SK-N-SH (cell line): ENCODE results near the gene LRRC2. TPM values are rescaled to one million over a fixed set of nuclear protein-coding genes. Genes with fewer than 3 reads are reported as not detected.

Source experiments
- CTCF ChIA-PET: fragments of 300-600, 350-600 bp; formaldehyde crosslinking; extraction: SDS; loops from one replicate; lab custom pipeline; 2021; lab: Yijun Ruan, JAX
- POLR2A ChIA-PET: fragments of 350-600 bp; sonication (Branson Sonifier 250); formaldehyde crosslinking; extraction: SDS; loops from one replicate; lab custom pipeline; 2020; ENCODE audit warnings: antibody characterized with exemption, inconsistent platforms; lab: Yijun Ruan, JAX
- DNase-seq: peaks from one replicate; pipeline ENCODE4 v3.0.0; 2012
- H2AFZ ChIP-seq: fragments of 200-600 bp; sonication (generic); 2 replicates; pipeline ENCODE4 v1.8.1; 2016; ENCODE audit warnings: antibody characterized with exemption, mild to moderate bottlenecking, low read depth
- H3F3A ChIP-seq: fragments of 200-600 bp; sonication (generic); replicated peaks from 2 replicates; pipeline ENCODE3; 2016; ENCODE audit warnings: antibody characterized with exemption, mild to moderate bottlenecking; ENCODE audit not compliant: insufficient read depth
- H3K27ac ChIP-seq, 2 experiments: fragments of 200-500 bp in 1 of 2; fragments of 200-600 bp in 1 of 2; sonication (Bioruptor generic) in 1 of 2; sonication (generic), shearing (Covaris generic) in 1 of 2; 2 replicates each; pipeline versions ENCODE4 v1.5.1 to v1.6.1; 2014 to 2016; ENCODE audit warnings: low read depth in 2 of 2, inconsistent platforms in 1 of 2, low read length in 1 of 2, mild to moderate bottlenecking in 1 of 2, mixed read lengths in 1 of 2
- H3K27me3 ChIP-seq: fragments of 200-600 bp; sonication (generic), shearing (Covaris generic); 2 replicates; pipeline ENCODE4 v1.6.1; 2016; ENCODE audit warnings: mixed run types; ENCODE audit not compliant: insufficient read depth
- H3K36me3 ChIP-seq, 2 experiments: fragments of 200-500 bp in 1 of 2; fragments of 200-600 bp in 1 of 2; sonication (Bioruptor generic) in 1 of 2; sonication (generic) in 1 of 2; replicated peaks in 1 of 2; 2 replicates each; pipeline versions ENCODE3 to v1.5.1; 2014 to 2016; ENCODE audit warnings: low read length in 1 of 2, mild to moderate bottlenecking in 1 of 2; ENCODE audit not compliant: insufficient read depth in 2 of 2, control insufficient read depth in 1 of 2
- H3K4me1 ChIP-seq, 2 experiments: fragments of 200-500 bp in 1 of 2; fragments of 200-600 bp in 1 of 2; sonication (Bioruptor generic) in 1 of 2; sonication (generic), shearing (Covaris generic) in 1 of 2; 2 replicates each; pipeline versions ENCODE4 v1.5.1 to v1.6.1; 2014 to 2016; ENCODE audit warnings: low read depth in 1 of 2, low read length in 1 of 2, mixed run types in 1 of 2; ENCODE audit not compliant: insufficient read depth in 2 of 2, control insufficient read depth in 1 of 2
- H3K4me2 ChIP-seq: fragments of 200-600 bp; sonication (generic), shearing (Covaris generic); 2 replicates; pipeline ENCODE4 v1.6.1; 2017; ENCODE audit warnings: mixed run types
- H3K4me3 ChIP-seq, 2 experiments: fragments of 200-500 bp in 1 of 2; fragments of 200-600 bp in 1 of 2; sonication (Bioruptor generic) in 1 of 2; sonication (generic), shearing (Covaris generic) in 1 of 2; 2 replicates each; pipeline versions ENCODE4 v1.5.1 to v1.8.1; 2014 to 2016; ENCODE audit warnings: low read depth in 2 of 2, inconsistent platforms in 1 of 2, low read length in 1 of 2, mild to moderate bottlenecking in 1 of 2, mixed read lengths in 1 of 2, moderate library complexity in 1 of 2
- H3K79me2 ChIP-seq: fragments of 200-600 bp; sonication (generic); 2 replicates; pipeline ENCODE4 v1.8.1; 2017; ENCODE audit warnings: mild to moderate bottlenecking; ENCODE audit not compliant: insufficient read depth
- H3K9ac ChIP-seq: fragments of 200-600 bp; sonication (generic); 2 replicates; pipeline ENCODE4 v1.6.1; 2017; ENCODE audit warnings: mixed run types
- H3K9me2 ChIP-seq: fragments of 200-600 bp; sonication (generic); 2 replicates; pipeline ENCODE4 v1.6.1; 2017; ENCODE audit warnings: mixed run types
- H3K9me3 ChIP-seq: fragments of 200-600 bp; sonication (generic); 2 replicates; pipeline ENCODE4 v1.6.1; 2017; ENCODE audit warnings: mixed run types, mild to moderate bottlenecking, moderate library complexity
- H4K20me1 ChIP-seq: fragments of 200-600 bp; sonication (generic); 2 replicates; pipeline ENCODE4 v1.6.1; 2017; ENCODE audit warnings: mild to moderate bottlenecking, mixed run types; ENCODE audit not compliant: insufficient read depth
- CHD2 ChIP-seq: fragments of 150-350 bp; IDR thresholded peaks from 2 replicates; pipeline ENCODE4 v1.6.1; 2018; ENCODE audit warnings: low read length; ENCODE audit not compliant: partially characterized antibody
- EP300 ChIP-seq, 2 experiments: IDR thresholded peaks; 2 replicates each; pipeline versions ENCODE4 v1.4.0 to v1.6.1; 2012; ENCODE audit warnings: borderline replicate concordance in 1 of 2, low read depth in 1 of 2, low read length in 1 of 2
- EZH2phosphoT487 ChIP-seq: fragments of 200-600 bp; sonication (generic); IDR thresholded peaks from 2 replicates; pipeline ENCODE4 v1.6.1; 2017; ENCODE audit warnings: low read depth, mixed run types, mild to moderate bottlenecking, antibody characterized with exemption, moderate library complexity, borderline replicate concordance
- JUND ChIP-seq: IDR thresholded peaks from 2 replicates; pipeline ENCODE4 v1.4.0; 2012
- NRF1 ChIP-seq: IDR thresholded peaks from 2 replicates; pipeline ENCODE4 v1.6.1; 2012; ENCODE audit warnings: low read depth, mild to moderate bottlenecking, low read length
- RCOR1 ChIP-seq: fragments of 150-350 bp; IDR thresholded peaks from 2 replicates; pipeline ENCODE4 v1.6.1; 2017; ENCODE audit warnings: antibody characterized with exemption, low read length
- RXRA ChIP-seq: IDR thresholded peaks from 2 replicates; pipeline ENCODE4 v1.4.0; 2012; ENCODE audit warnings: low read depth, mild to moderate bottlenecking, borderline replicate concordance
- SMC3 ChIP-seq: IDR thresholded peaks from 2 replicates; pipeline ENCODE4 v1.6.1; 2012; ENCODE audit warnings: low read depth, low read length, improper control_type of control experiment
- TCF12 ChIP-seq: IDR thresholded peaks from 2 replicates; pipeline ENCODE4 v1.4.0; 2012
- YY1 ChIP-seq: IDR thresholded peaks from 2 replicates; pipeline ENCODE4 v1.4.0; 2012; ENCODE audit warnings: low read depth, mild to moderate bottlenecking
- WGBS: methylation state at CpG from one replicate; pipeline ENCODE4 v1.1.6; 2017; ENCODE audit warnings: low lambda C conversion rate; 5-methylcytosine and 5-hydroxymethylcytosine counted together
- polyA plus RNA-seq, 3 experiments: library from polyadenylated mRNA; depleted of rRNA; stranded (reverse); fragments of >200 nt; gene quantifications; 2 replicates each; pipeline ENCODE4 v1.2.3, GENCODE V29; 2012
- TF ChIP-seq, protein P1 (sequence below): fragments of 200-600 bp; sonication (generic); IDR thresholded peaks from 2 replicates; pipeline ENCODE4 v1.6.1; 2017; ENCODE audit warnings: antibody characterized with exemption, mild to moderate bottlenecking, moderate library complexity
- TF ChIP-seq, protein P2 (sequence below): IDR thresholded peaks from 2 replicates; pipeline ENCODE4 v1.4.0; 2012; ENCODE audit warnings: low read depth, borderline replicate concordance
- TF ChIP-seq, protein P3 (sequence below): fragments of 150-350 bp; IDR thresholded peaks from 2 replicates; pipeline ENCODE4 v1.6.1; 2016; ENCODE audit warnings: mild to moderate bottlenecking, low read depth, low read length
- TF ChIP-seq, protein P4 (sequence below): IDR thresholded peaks from 2 replicates; pipeline ENCODE4 v1.4.0; 2012; ENCODE audit warnings: low read depth, borderline replicate concordance
- TF ChIP-seq, protein P5 (sequence below): fragments of 150-350 bp; IDR thresholded peaks from 2 replicates; pipeline ENCODE4 v1.6.1; 2017; ENCODE audit warnings: antibody characterized with exemption, low read length, low read depth, borderline replicate concordance

The LRRC2 gene
- polyA plus RNA-seq, 1 of the 3 experiments (the other 2 are of a cell fraction), result 0.13 TPM

DNA sequence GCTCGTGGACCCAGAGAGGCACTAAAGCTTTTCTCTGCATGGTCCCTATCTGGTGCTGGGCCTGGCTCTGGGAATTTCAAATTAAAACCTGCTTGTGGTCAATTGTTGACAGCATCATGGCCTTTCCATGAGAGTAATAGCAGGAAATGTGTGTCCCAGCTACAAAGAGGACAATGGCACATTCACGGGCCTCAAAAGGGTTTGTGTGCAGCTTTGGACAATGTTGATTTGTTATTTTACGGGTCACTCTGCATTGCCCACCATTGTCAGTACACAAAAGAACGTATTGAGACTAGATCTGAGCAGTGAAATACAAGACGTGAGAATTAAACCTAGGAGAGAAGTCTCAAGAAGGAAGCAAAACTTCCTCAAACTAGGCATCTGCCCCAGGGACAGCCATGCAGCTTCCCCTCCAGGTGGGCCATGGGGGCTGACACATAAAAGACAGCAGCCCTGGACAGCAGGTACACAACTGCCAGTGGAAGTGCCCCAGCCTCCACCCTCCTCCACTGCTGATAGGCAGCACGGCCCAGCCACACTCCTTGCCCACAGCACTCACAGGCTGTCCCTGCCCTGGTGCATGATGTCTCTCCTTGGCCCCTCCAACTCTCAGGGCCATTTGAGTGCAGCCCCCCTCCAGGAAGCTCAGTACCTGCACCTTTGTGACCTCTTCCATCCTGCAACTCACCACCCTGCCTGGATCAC lies 85.5 kb downstream of the LRRC2 start:
- no peak overlapping the region for H3K4me2 ChIP-seq
- no peaks in the 10 kb centered on the region for H4K20me1 ChIP-seq
- H2AFZ ChIP-seq, result no peak overlapping the region
- no peaks in the 10 kb centered on the region for H3F3A ChIP-seq
- CTCF ChIA-PET, result interaction anchor here (0.6 to 2.2 kb wide), 4 partner anchors 9 to 496 kb away, joined by 3 to 18 read pairs (median 7); partner anchors contain the start of gene CCDC12
- H3K4me3 ChIP-seq, result no peak overlapping the region
- POLR2A ChIA-PET, result no interaction called here
- DNase-seq, result no peak
- no peak overlapping the region for H3K9ac ChIP-seq
- 44% methylated on average over 5 of the region's 6 CpGs for WGBS
- no peaks in the 10 kb centered on the region for H3K36me3 ChIP-seq
- H3K27ac ChIP-seq, result no peak overlapping the region
- H3K9me2 ChIP-seq, result no peaks in the 10 kb centered on the region
- TF ChIP-seq, protein P1, sequence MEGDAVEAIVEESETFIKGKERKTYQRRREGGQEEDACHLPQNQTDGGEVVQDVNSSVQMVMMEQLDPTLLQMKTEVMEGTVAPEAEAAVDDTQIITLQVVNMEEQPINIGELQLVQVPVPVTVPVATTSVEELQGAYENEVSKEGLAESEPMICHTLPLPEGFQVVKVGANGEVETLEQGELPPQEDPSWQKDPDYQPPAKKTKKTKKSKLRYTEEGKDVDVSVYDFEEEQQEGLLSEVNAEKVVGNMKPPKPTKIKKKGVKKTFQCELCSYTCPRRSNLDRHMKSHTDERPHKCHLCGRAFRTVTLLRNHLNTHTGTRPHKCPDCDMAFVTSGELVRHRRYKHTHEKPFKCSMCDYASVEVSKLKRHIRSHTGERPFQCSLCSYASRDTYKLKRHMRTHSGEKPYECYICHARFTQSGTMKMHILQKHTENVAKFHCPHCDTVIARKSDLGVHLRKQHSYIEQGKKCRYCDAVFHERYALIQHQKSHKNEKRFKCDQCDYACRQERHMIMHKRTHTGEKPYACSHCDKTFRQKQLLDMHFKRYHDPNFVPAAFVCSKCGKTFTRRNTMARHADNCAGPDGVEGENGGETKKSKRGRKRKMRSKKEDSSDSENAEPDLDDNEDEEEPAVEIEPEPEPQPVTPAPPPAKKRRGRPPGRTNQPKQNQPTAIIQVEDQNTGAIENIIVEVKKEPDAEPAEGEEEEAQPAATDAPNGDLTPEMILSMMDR, result no peak
- TF ChIP-seq NRF1, result no peak
- TF ChIP-seq, protein P2, sequence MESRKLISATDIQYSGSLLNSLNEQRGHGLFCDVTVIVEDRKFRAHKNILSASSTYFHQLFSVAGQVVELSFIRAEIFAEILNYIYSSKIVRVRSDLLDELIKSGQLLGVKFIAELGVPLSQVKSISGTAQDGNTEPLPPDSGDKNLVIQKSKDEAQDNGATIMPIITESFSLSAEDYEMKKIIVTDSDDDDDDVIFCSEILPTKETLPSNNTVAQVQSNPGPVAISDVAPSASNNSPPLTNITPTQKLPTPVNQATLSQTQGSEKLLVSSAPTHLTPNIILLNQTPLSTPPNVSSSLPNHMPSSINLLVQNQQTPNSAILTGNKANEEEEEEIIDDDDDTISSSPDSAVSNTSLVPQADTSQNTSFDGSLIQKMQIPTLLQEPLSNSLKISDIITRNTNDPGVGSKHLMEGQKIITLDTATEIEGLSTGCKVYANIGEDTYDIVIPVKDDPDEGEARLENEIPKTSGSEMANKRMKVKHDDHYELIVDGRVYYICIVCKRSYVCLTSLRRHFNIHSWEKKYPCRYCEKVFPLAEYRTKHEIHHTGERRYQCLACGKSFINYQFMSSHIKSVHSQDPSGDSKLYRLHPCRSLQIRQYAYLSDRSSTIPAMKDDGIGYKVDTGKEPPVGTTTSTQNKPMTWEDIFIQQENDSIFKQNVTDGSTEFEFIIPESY, result no peak
- no peak for TF ChIP-seq EP300 (IDR thresholded peaks at IDR 0.05; ENCODE audit: borderline replicate concordance in 1 of 2, low read depth in 1 of 2, low read length in 1 of 2)
- no peak for TF ChIP-seq EZH2phosphoT487
- TF ChIP-seq, protein P3, sequence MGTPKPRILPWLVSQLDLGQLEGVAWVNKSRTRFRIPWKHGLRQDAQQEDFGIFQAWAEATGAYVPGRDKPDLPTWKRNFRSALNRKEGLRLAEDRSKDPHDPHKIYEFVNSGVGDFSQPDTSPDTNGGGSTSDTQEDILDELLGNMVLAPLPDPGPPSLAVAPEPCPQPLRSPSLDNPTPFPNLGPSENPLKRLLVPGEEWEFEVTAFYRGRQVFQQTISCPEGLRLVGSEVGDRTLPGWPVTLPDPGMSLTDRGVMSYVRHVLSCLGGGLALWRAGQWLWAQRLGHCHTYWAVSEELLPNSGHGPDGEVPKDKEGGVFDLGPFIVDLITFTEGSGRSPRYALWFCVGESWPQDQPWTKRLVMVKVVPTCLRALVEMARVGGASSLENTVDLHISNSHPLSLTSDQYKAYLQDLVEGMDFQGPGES, result no peak
- TF ChIP-seq RCOR1, result no peak
- TF ChIP-seq JUND, result no peak
- TF ChIP-seq YY1, result no peak
- no peaks in the 10 kb centered on the region for H3K79me2 ChIP-seq
- H3K27me3 ChIP-seq, result peaks cover 7% of the 10 kb centered on the region; the same call in 1 of the 2 replicates
- H3K9me3 ChIP-seq, result no peaks in the 10 kb centered on the region
- no peaks in the 10 kb centered on the region; a peak in 1 of 4 replicates for H3K4me1 ChIP-seq

DNA sequence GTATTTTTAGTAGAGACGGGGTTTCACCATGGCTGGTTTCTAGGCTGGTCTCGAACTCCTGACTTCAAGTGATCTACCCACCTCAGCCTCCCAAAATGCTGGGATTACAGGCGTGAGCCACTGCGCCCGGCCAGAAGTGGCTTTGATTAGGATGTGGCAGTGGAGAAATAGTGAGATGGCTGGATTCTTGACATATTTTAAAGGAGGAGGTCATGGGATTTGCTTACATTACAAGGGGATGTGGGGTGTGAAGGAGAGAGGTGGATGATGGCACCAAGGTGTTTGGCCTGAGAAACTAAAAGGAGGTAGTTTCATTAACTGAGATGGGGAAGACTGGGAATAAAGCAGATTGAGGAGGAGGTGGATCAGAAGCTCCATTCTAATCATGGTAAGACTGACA lies 86.4 kb downstream of the LRRC2 start:
- no peak overlapping the region for H3K4me3 ChIP-seq
- H2AFZ ChIP-seq, result no peak overlapping the region
- no peak for TF ChIP-seq RCOR1
- no peak for TF ChIP-seq TCF12
- no peak for TF ChIP-seq SMC3
- TF ChIP-seq CHD2, result no peak
- TF ChIP-seq, protein P4, sequence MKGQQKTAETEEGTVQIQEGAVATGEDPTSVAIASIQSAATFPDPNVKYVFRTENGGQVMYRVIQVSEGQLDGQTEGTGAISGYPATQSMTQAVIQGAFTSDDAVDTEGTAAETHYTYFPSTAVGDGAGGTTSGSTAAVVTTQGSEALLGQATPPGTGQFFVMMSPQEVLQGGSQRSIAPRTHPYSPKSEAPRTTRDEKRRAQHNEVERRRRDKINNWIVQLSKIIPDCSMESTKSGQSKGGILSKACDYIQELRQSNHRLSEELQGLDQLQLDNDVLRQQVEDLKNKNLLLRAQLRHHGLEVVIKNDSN, result no peak
- TF ChIP-seq EP300 (IDR thresholded peaks at IDR 0.05; ENCODE audit: borderline replicate concordance in 1 of 2, low read depth in 1 of 2, low read length in 1 of 2), result no peak
- no peak for TF ChIP-seq RXRA
- TF ChIP-seq, protein P5, sequence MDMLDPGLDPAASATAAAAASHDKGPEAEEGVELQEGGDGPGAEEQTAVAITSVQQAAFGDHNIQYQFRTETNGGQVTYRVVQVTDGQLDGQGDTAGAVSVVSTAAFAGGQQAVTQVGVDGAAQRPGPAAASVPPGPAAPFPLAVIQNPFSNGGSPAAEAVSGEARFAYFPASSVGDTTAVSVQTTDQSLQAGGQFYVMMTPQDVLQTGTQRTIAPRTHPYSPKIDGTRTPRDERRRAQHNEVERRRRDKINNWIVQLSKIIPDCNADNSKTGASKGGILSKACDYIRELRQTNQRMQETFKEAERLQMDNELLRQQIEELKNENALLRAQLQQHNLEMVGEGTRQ, result no peak
- TF ChIP-seq, all 33 proteins: peak for 0
- Histone ChIP-seq H3F3A (no peaks in the 10 kb centered on the region), H3K9ac (no peak overlapping the region), H3K9me2 (no peaks in the 10 kb centered on the region), H3K27ac (no peak overlapping the region), H3K9me3 (no peaks in the 10 kb centered on the region; the same call in 1 of the 2 replicates), H3K4me1 (no peaks in the 10 kb centered on the region), H3K27me3 (peaks cover 7% of the 10 kb centered on the region; the same call in 1 of the 2 replicates), H4K20me1 (no peaks in the 10 kb centered on the region), H3K36me3 (no peaks in the 10 kb centered on the region), H3K4me2 (no peak overlapping the region), H3K79me2 (no peaks in the 10 kb centered on the region)
- POLR2A ChIA-PET, result no interaction called here
- no peak for DNase-seq
- CTCF ChIA-PET, result interaction anchor here (0.6 to 2.2 kb wide), 3 partner anchors 10 to 497 kb away, joined by 3 to 18 read pairs (median 11); partner anchors contain the start of gene CCDC12
- WGBS, result 48% methylated on average over 5 of the region's 5 CpGs
